Stimulated activated CD4-positive, alpha-beta T cell treated with anti-CD3 and anti-CD28 coated beads, TNF-alpha, amount 100 ng/mL, for 1 hour (primary cell): ENCODE results near the gene MOGAT1.
"Not testable (repeated sequence)": the region's sequence is repeated elsewhere in the genome, so short reads cannot be mapped to it uniquely, and the experiment has no call there.

ENCODE experiments used
- DNase-seq, 3 donors: peaks; one replicate each; pipeline ENCODE4 v3.0.0-alpha.2; 2020; ENCODE audit warnings: low read depth in 3 of 3, low spot score in 1 of 3

Gene MOGAT1

GRCh38 chr2:222738809-222739208 is 67.4 kb downstream of the MOGAT1 start:
- no peak for DNase-seq

- no peak for DNase-seq
These were observed 68.5 kb downstream of the MOGAT1 start for GRCh38 chr2:222739939-222740338.

GRCh38 chr2:222743251-222743812 is 71.9 kb downstream of the MOGAT1 start:
- no peak for DNase-seq

GRCh38 chr2:222745836-222746559 is 74.5 kb downstream of the MOGAT1 start:
- DNase-seq, result no peak

GRCh38 chr2:222747526-222748160 is 76.2 kb downstream of the MOGAT1 start:
- no peak for DNase-seq

GRCh38 chr2:222750533-222750932 is 79.1 kb downstream of the MOGAT1 start:
- no peak for DNase-seq

- no peak for DNase-seq
These were observed 79.8 kb downstream of the MOGAT1 start for GRCh38 chr2:222751238-222751637.

GRCh38 chr2:222751821-222752719 is 80.6 kb downstream of the MOGAT1 start:
- no peak for DNase-seq

GRCh38 chr2:222752746-222753145 is 81.3 kb downstream of the MOGAT1 start:
- no peak for DNase-seq

GRCh38 chr2:222753251-222753824 is 81.9 kb downstream of the MOGAT1 start:
- DNase-seq, result no peak

- DNase-seq, result no peak
These were observed 83.0 kb downstream of the MOGAT1 start for GRCh38 chr2:222754324-222754930.

- not testable (repeated sequence) for DNase-seq
These were observed 84.1 kb downstream of the MOGAT1 start for GRCh38 chr2:222755593-222755992.

GRCh38 chr2:222756362-222756831 is 84.9 kb downstream of the MOGAT1 start:
- DNase-seq, result no peak

GRCh38 chr2:222756951-222757650 is 85.6 kb downstream of the MOGAT1 start:
- no peak for DNase-seq
